ENCODE measurements around the gene IL12B. TPM values are rescaled to one million over a fixed set of nuclear protein-coding genes. Genes with fewer than 3 reads are reported as not detected.
"Not testable (repeated sequence)": the region's sequence is repeated elsewhere in the genome, so short reads cannot be mapped to it uniquely, and the experiment has no call there.

The IL12B gene
- total RNA-seq, 4 donors from 2014 or later, result not detected

DNA sequence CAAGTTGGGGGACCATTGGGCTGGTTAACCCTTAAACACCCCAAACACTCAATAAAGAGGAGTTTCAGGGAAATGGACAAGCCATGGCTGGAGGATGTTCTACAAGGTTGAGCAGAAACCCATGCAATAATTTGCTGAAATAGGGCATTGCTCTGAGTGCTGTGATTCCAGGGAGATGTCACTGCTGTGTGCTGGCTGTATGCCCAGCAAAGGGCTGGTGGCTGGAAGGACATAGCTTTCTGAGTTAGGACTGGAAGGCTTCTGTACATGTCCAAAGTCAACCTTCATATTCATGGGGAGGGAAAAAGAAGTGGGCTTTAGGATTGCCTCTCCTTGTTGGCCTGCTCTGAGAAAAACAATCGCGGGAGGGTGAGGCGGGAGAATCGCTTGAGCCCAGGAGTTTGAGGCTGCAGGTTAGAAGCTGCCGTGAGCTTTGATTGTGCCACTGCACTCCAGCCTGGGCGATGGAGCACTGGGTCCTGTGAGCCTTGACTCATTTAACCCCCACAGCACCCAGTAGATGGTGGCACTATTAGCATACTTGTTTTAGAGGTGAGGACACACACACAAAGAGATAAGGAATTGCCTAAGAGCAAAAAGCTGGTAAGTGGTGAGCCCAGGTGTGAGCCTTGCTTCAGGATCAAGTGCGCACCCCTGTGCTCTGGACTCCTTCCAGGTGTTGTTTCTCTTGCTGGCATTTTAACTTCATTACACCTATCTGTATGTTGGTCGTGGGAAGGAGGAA is 20.4 kb downstream of the IL12B start:
- TF ChIP-seq, protein P1, sequence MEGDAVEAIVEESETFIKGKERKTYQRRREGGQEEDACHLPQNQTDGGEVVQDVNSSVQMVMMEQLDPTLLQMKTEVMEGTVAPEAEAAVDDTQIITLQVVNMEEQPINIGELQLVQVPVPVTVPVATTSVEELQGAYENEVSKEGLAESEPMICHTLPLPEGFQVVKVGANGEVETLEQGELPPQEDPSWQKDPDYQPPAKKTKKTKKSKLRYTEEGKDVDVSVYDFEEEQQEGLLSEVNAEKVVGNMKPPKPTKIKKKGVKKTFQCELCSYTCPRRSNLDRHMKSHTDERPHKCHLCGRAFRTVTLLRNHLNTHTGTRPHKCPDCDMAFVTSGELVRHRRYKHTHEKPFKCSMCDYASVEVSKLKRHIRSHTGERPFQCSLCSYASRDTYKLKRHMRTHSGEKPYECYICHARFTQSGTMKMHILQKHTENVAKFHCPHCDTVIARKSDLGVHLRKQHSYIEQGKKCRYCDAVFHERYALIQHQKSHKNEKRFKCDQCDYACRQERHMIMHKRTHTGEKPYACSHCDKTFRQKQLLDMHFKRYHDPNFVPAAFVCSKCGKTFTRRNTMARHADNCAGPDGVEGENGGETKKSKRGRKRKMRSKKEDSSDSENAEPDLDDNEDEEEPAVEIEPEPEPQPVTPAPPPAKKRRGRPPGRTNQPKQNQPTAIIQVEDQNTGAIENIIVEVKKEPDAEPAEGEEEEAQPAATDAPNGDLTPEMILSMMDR (IDR thresholded peaks at IDR 0.05), result no peak
- no peak for ATAC-seq (ENCODE audit: low FRiP score)

DNA sequence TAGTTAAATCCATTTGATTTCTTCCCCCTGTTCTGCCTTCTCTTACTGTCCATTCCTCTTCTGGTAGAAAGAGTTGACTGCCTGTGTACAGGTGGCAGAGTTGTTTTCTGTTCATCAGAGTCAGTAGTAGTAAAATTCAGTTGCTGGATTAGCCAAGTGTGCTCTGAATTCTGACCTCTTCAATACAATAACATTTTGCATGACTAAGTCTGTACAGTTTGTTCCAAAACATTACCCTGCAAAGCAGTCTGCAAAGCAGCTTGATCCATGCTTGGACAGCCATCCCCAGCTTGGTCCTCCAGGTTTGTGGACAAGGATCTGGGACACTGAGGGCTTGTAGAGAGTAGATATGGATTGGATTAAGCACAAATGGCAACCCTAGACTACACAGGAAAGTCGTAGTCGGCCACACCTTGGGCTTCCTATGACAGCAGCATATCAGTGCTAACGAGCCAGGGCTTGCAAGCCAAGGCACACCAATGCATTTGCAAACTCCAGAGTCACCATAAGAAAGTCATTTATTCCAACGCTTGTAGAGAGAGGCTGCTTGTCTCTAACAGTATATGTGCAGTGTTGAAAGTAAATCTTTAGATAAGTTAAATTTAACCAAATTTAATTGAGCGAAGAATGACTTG is 25.2 kb downstream of the IL12B start:
- TF ChIP-seq, protein P1 (IDR thresholded peaks at IDR 0.05), result no peak
- ATAC-seq (ENCODE audit: low FRiP score), result no peak
- DNase-seq (ENCODE audit: low spot score), result no peak

More for the DNA sequence above, 20.4 kb downstream of the IL12B start:
- no peak for DNase-seq (ENCODE audit: low spot score)

DNA sequence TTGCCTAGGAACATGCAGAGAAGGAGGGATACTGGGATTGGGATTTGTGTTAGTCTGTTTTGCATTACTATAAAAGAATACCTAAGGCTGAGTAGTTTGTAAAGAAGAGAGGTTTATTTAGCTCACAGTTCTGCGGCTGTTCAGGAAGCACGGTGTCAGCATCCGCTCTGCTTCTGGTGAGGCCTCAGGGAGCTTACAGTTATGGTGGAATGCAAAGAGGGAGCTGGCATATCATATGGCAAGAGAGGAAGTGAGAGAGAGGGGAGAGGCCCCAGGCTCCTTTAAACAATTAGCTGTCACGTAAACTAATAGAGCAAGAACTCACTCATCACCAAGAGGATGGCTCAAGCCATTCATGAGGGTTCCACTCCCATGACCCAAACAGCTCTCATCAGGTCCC is 27.0 kb downstream of the IL12B start:
- DNase-seq (ENCODE audit: low spot score) (no peak), ATAC-seq (ENCODE audit: low FRiP score) (no peak)
- TF ChIP-seq, protein P1 (IDR thresholded peaks at IDR 0.05), result no peak

DNA sequence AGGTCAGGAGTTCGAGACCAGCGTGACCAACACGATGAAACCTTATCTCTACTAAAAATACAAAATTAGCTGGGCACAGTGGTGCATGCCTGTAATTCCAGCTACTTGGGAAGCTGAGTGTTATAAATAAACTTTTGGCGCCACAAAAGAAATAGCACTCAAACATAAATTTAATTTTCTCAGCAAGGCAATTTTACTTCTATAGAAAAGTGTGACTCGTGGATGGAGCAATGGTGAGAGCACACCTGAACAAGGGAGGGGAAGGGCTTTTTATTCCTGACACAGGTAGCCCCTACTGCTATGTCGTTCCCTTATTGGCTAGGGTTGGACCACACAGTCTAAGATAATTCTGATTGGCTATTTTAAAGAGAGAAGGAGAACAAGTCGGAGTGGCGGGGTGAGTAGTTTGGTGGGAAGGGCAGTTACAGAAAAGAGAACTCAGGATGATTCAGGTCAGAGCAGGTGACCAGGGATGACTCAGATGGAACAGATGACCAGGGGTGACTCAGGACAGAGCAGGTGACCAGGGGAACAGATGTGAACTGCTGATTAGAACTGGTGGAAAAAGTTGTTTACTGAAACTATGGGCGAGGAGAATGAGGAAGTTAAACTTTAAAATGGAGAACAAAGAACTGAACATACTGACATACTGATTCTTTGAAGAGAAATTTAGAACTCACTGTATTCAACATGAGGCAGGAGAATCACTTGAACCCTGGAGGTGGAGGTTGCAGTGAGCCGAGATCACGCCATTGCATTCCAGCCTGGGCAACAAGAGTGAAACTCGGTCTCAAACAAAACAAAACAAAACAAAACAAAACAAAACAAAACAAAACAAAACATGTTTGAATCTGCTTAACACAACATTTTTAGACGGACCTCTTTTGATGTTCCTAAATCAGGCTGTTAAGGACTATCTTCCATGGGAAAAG is 28.1 kb downstream of the IL12B start:
- not testable (repeated sequence) for ATAC-seq (ENCODE audit: low FRiP score)

DNA sequence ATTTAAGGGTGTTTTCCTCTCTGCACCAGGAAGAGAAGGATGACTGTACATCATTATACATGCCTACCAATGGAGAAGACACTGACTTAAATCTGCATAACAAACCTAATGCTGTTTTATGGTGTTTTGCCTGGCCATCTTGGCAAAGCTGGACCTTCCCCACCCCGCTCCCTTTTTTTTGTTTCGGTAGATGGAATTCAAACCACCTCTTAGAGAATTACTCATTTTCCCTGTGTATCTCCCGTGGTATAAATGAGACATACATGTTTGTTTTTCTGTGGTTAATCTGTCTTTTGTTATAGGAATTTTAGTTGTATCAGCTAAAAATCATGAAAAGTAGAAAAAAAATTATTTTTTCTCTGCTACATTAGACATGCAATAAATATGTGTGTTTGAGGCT is 28.8 kb downstream of the IL12B start:
- ATAC-seq (ENCODE audit: low FRiP score) (no peak), DNase-seq (ENCODE audit: low spot score) (no peak)
- TF ChIP-seq, protein P1 (IDR thresholded peaks at IDR 0.05), result no peak

More for the DNA sequence above, 28.1 kb downstream of the IL12B start:
- DNase-seq (ENCODE audit: low spot score), result not testable (repeated sequence)

DNA sequence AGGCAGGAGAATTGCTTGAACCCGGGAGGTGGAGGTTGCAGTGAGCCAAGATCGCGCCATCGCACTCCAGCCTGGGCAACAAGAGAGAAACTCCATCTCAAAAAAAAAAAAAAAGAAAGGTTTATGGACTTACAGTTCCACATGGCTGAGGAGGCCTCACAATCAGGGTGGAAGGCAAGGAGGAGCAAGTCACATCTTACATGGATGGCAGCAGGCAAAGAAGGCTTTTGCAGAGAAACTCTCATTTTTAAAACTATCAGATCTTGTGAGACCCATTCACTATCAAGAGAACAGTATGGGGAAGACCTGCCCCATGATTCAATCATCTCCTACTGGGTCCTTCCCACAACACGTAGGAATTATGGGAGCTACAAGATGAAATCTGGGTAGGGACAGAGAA is 33.0 kb downstream of the IL12B start:
- DNase-seq (ENCODE audit: low spot score); ATAC-seq (ENCODE audit: low FRiP score): not testable (repeated sequence)

DNA sequence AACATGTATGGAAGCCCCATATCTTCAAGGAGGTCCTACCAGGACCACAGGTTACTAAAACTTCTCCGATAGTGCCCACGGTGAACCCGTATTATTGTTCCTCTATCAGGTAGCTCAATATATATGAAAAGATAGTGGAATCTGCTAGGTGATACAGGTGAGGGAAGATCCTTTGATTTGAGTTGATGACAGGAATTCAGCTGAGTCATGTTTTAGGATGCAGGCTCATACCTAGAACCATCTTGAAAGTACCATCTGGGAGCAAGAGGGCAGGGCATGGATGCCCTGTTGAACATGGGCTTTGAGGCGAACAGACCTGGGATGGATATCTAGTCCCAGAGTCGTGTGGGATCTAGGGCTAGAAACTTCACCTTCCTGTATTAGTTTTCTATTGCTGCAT is 35.4 kb downstream of the IL12B start:
- ATAC-seq (ENCODE audit: low FRiP score) (no peak), DNase-seq (ENCODE audit: low spot score) (no peak)
- TF ChIP-seq, protein P1 (IDR thresholded peaks at IDR 0.05), result no peak
